HEK293 (cell line): ENCODE measurements around the gene UBXN4.

Experiments
- HOXA7 ChIP-seq: sonication (generic); formaldehyde crosslinking; IDR thresholded peaks from 2 replicates; pipeline ENCODE4 v1.8.1; 2022; ENCODE audit warnings: missing genetic modification reagents, borderline replicate concordance
- MYNN ChIP-seq: fragments of 450-650 bp; formaldehyde crosslinking; IDR thresholded peaks from 2 replicates; pipeline ENCODE4 v1.5.1; 2016; ENCODE audit warnings: missing biosample characterization, missing genetic modification characterization, borderline replicate concordance
- ZNF10 ChIP-seq: fragments of 450-650 bp; formaldehyde crosslinking; IDR thresholded peaks from 2 replicates; pipeline ENCODE4 v1.5.1; 2017; ENCODE audit warnings: missing biosample characterization, missing genetic modification characterization
- ZNF112 ChIP-seq: fragments of 450-650 bp; formaldehyde crosslinking; IDR thresholded peaks from 2 replicates; pipeline ENCODE4 v1.5.0; 2017; ENCODE audit warnings: missing biosample characterization, missing genetic modification characterization
- ZNF132 ChIP-seq: fragments of 450-650 bp; formaldehyde crosslinking; IDR thresholded peaks from 2 replicates; pipeline ENCODE4 v1.5.1; 2017; ENCODE audit warnings: missing biosample characterization, missing genetic modification characterization, borderline replicate concordance
- ZNF280D ChIP-seq: fragments of 450-650 bp; formaldehyde crosslinking; IDR thresholded peaks from 2 replicates; pipeline ENCODE4 v1.5.1; 2016; ENCODE audit warnings: missing biosample characterization, missing genetic modification characterization
- ZNF777 ChIP-seq: fragments of 450-650 bp; formaldehyde crosslinking; IDR thresholded peaks from 2 replicates; pipeline ENCODE4 v1.5.1; 2017; ENCODE audit warnings: missing biosample characterization, missing genetic modification characterization, borderline replicate concordance
- ZNF830 ChIP-seq: fragments of 450-650 bp; IDR thresholded peaks from 2 replicates; pipeline ENCODE4 v1.5.0; 2018; ENCODE audit warnings: missing biosample characterization, missing genetic modification characterization, low read depth, mild to moderate bottlenecking, moderate library complexity
- TF ChIP-seq, protein P1 (sequence below): fragments of 450-650 bp; formaldehyde crosslinking; IDR thresholded peaks from 2 replicates; pipeline ENCODE4 v1.5.1; 2016; ENCODE audit warnings: missing biosample characterization, missing genetic modification characterization

GRCh38 chr2:135741043-135741394 is 636 bp upstream of the UBXN4 start:
- TF ChIP-seq, protein P1, sequence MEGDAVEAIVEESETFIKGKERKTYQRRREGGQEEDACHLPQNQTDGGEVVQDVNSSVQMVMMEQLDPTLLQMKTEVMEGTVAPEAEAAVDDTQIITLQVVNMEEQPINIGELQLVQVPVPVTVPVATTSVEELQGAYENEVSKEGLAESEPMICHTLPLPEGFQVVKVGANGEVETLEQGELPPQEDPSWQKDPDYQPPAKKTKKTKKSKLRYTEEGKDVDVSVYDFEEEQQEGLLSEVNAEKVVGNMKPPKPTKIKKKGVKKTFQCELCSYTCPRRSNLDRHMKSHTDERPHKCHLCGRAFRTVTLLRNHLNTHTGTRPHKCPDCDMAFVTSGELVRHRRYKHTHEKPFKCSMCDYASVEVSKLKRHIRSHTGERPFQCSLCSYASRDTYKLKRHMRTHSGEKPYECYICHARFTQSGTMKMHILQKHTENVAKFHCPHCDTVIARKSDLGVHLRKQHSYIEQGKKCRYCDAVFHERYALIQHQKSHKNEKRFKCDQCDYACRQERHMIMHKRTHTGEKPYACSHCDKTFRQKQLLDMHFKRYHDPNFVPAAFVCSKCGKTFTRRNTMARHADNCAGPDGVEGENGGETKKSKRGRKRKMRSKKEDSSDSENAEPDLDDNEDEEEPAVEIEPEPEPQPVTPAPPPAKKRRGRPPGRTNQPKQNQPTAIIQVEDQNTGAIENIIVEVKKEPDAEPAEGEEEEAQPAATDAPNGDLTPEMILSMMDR = no peak
- TF ChIP-seq ZNF777 (tag by site-specific recombination) = no peak
- TF ChIP-seq MYNN (tag by site-specific recombination) = no peak
- no peak for TF ChIP-seq ZNF132 (tag by site-specific recombination)
- TF ChIP-seq ZNF830 (tag by site-specific recombination) = no peak
- TF ChIP-seq ZNF10 (tag by site-specific recombination) = no peak
- no peak for TF ChIP-seq ZNF280D (tag by site-specific recombination)
- TF ChIP-seq ZNF112 (tag by site-specific recombination) = no peak
- TF ChIP-seq HOXA7 (CRISPR knock-in tag) = no peak
